DMS 273 treated with DMSO at 0.1 percent for 48 hours (cell line): ENCODE data around the gene CYP19A1.

Experiments used
- DNase-seq: peaks from one replicate; lab custom pipeline; 2025; lab: John Stamatoyannopoulos, UW

CYP19A1 gene

GRCh38 chr15:51359981-51360380 lies 21.6 kb upstream of the CYP19A1 start:
- DNase-seq, result no peak

DNA sequence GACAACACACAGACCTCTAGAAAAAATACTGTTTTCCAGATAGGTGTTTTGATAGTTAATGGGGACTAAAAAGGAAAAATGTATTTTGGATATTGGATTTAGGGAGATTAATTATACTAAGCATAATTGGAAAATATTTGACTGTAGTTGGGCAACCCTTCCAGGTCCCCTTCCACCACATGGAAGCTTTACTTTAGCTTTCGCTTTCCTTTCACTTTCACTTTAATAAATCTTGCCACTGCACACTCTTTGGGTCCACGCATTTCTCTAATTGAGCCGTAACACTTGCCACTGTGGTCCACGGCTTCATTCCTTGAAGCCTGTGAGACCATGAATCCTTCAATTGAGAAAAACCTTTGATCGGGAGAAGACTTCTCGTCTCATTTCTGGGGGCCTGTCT lies 18.6 kb upstream of the CYP19A1 start:
- DNase-seq, result no peak

- no peak for DNase-seq
These were observed 17.8 kb upstream of the CYP19A1 start for GRCh38 chr15:51356147-51356546.

GRCh38 chr15:51355096-51355495 lies 16.7 kb upstream of the CYP19A1 start:
- no peak for DNase-seq

DNA sequence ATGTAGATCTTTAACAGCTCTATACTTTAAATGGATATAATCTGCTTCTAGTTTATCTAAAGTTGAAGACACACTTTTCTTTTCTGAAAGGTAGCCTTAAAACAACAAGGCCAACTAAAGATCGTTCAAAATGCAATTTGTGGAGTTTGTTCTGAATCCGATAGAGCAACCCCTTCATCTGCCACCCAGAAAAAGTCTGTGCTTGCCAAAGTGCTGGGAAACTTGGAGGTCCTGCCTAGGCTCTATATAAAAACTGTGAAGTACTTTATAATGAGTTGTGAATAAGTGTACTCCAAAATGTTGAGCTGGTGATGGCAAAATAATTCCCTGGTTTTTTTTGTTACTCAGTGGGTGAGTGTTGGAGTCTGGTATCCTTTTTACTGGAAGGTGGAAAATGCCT lies 15.6 kb upstream of the CYP19A1 start:
- no peak for DNase-seq

DNA sequence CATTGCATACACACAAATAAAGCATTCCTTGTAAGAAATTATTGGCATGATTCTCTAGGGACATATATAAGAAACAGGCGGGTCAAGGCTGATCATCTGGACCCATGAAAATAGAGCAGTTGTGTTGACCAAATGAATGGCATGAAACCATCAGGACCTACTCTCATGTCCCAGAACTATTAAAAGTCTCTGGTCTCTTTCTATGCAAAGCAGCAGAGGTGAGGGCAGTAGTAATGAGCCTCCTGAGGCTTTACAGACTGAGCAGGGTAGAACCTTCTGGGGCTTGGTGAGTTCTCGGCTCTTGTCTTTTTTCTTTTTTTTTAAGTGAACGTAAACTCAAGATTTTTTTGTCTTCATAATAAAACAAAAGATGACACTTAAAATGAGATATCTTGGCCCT lies 12.3 kb upstream of the CYP19A1 start:
- no peak for DNase-seq

DNA sequence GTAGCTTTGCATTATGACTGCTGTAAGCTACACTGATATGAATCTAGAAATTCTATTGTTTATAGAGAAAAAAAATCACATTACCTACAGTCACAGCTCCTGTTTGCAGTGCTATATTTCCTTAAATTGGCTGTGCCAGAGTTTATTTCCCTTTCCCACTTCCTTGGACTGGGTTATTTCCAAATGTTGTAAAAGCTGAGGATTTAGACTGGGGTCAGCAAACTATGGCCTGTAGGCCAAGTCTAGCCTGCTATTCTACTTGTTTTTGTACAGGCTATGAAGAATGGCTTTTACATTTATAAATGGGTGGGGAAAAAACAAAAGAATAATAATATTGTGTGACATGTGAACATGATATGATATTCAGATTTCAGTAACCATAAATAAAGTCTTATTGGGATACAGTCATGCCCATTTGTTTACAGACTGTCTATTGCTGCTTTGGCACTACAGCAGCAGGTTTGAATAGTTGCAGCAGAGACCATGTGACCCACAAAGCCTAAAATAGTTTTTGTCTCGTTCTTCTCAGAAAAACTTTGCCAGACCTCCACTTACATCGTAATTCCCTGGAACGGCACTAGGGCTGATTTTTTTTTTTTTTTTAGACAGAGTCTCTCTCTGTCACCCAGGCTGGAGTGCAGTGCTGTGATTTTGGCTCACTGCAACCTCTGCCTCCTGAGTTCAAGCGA lies 10.9 kb upstream of the CYP19A1 start:
- no peak for DNase-seq

DNA sequence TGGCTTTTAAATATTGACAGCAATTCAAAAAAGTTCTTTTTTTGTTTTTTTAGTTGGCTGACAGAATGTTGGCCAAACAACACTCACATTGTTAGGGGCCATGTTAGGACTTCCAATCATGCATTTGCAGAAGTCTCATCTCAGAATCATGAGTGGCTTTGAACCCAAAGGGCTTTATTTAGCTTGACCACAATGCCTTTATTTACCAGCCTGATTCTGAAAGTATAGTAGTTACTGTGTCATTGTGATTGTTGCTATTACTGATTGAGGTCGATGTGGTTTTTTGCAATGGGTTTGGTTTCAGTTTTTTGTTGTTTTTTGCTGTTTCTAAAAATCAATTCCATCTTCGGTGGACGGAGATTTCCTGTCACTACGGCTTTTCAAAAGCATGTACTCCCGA lies 10.3 kb upstream of the CYP19A1 start:
- DNase-seq, result no peak

DNA sequence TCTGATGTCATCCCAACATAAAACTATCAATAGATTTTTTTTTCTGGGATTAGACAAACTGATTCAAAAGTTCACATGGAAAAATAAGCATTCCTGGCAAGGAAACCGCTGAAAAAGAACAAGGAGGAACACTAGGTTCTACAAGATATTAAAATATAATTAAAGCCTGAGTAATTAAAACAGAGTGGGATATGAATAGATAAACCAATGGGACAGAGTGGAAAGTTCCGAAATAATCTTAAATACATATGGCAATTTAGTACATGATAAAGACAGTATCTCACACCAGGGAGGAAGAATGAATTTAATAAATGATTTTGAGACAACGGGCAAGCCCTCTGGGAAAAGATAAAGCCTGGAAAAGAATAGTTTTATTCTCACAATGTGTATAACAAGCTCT lies 7.7 kb upstream of the CYP19A1 start:
- no peak for DNase-seq

- no peak for DNase-seq
These were observed 5.1 kb upstream of the CYP19A1 start for GRCh38 chr15:51343466-51343865.

DNA sequence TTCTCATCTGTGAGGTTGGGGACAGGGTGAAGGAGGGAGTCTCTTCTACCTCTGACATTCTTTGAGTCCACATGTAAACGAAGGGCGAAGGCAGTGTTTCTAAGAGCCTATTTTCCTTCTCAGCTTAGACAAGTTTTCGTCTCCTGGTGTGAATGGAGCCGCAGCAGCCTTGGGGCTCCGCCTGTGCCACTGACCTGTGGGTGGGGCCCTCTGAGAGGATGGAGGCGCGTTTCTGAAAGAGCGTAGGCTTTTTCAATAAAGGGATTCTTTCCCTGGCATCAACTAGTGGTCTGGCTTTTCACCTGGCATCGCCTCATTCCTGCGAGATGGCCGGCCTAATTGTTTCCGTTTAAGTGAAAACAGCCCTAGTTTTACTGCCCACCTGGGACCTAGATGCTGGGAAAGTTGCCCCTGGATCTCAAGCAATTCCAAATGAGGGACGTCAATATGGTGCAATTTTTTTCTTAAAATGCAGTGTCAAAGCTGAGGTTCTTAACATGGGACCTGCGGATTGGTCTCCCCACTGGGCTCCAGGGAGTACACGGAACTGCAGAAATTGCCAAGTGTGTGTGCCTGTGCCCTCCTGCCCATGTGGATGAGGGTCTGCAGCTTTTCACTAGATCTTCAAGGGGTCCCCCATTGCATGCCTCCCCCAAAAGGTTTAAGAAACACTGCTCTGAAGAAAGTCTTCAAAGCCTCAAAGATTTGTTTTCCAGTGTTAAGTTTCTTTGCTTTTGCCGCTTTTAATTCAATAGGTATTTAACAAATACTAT lies 4.0 kb upstream of the CYP19A1 start:
- DNase-seq, result no peak

DNA sequence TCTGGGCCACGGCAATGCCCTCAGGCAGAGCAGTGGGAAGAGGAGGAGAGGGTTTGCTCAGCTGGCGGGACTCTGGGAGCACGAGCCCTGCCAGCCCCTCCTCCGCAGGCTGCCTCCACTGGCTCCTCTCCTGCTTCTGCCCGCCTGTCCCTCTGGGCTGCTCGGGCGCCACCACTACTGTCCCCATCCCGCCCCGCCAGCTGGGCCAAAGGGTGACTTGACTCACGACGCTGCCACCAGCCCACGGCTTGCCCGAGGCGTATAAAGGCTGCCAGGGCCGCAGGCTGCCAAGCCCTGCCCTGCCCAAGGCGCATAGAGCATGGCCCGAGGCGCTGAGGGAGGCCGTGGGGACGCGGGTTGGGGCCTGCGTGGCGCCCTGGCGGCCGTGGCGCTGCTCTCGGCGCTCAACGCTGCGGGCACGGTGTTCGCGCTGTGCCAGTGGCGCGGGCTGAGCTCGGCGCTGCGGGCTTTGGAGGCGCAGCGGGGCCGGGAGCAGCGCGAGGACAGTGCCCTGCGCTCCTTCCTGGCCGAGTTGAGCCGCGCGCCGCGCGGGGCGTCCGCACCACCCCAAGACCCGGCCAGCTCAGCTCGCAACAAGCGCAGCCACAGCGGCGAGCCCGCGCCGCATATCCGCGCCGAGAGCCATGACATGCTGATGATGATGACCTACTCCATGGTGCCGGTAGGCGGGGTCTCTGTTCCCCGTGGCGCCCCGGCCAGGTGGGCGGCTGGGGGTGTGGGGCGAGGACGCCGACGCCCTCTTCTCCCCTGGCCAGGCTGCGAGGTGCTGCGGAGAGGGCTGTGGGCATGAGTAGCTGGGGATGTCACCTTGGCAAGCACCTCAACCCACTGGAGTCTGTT lies 3.2 kb upstream of the CYP19A1 start, which contains the start of gene GLDN:
GLDN (plus strand) TSS at position 290 of the 861 bp plus-strand sequence; CDS start at position 320, 30 bp downstream.
- no peak for DNase-seq

DNA sequence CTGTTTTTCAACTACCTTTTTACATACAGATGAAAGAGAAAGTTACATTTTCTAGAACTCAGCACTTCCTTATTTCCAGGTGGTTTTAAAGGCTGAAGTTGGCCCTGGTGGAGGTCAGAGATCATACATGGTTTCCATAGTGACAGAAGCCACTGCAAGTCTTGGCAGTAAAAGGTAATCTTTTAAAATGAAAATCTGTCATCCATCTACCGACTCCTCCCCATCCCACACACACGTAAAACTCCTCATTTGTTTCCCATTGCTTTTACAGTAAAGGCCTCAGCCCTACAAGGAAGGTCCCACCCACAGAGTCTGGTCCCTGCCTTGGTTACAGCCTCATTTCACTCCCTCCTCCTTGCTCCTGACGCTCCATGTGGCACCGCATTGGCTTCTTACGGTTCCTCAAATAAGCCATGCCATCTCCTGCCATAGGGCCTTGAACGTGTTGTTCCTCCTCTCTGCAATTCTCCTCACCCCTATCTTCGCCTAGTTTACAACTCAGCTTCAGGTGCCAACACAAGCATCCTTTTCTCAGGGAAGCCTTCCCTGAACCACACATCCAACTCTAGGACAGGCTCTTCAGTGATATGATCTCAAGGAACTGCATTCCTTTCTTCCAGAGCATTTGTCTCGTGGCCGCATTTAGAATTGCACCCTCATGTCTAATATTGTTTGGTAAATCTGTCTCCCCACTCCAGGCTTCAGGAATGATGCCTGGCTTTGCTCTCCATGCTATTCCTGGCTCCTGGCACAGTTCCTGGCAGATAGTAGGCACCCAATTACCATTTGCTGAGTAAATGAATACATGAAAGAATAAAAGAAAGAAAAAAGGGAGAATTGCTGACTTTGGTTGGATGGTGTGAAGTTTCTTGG lies 2.6 kb downstream of the CYP19A1 start:
- no peak for DNase-seq

DNA sequence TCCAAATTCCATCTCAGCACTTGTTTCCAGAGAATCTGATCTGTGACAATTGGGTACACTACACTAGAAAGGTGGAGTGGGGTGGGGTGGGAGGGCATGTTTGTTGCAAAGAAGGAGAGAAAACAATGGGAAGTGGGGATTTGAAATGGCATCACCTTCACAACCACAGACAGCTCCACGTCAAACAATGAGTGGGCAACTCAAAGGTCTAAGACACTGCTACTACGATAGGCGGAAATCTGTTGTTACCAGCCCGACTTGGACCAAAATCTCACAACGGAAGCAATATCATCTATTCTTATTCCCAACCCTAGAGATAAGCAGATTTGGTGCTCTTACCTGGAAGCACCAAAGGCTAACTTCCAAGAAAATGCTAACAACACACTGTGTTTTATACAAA lies 3.3 kb downstream of the CYP19A1 start:
- DNase-seq, result no peak

- no peak for DNase-seq
These were observed 4.4 kb downstream of the CYP19A1 start for GRCh38 chr15:51334011-51334451.

- DNase-seq, result no peak
These were observed 4.8 kb downstream of the CYP19A1 start for GRCh38 chr15:51333571-51333970.

- no peak for DNase-seq
These were observed 5.9 kb downstream of the CYP19A1 start for GRCh38 chr15:51332206-51333147.

DNA sequence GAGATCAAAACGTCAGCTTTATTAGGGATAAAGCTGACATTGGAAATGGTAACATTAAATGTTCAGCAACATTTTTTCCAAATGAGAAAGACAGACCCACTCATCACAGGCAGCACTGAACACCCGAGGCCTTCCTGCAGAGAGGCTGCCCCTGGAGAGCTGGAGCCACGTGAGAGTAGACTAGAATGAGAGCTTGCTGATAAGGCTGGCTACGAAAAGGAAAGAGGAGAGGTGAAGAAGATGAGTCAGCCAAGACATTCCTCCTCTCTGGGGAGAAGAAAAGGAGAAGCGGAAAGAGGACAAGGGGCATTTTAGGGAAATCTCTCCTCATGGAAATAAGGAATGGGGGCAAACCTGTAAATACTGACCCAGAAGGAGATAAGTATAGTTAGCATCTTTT lies 7.3 kb downstream of the CYP19A1 start:
- no peak for DNase-seq

GRCh38 chr15:51328926-51329325 lies 9.5 kb downstream of the CYP19A1 start:
- DNase-seq, result no peak

DNA sequence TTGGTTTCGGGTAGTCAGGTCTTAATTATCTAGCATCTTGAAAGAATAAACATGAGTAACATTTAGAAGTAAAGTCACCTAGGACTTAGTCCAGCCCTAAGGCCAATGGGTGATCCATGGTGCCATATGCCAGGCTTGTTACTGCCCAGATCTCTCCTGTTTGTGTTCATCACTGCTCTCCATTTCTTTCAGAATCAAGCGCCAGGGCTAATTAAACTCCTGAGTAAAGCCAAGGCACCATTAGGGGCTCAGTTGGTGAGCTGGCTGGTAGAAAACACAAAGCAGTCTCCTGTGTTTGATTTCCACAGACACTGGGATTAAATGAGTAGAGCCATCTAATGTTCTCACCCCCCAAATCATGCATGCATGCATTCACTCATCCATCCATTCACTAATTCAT lies 11.3 kb downstream of the CYP19A1 start:
- DNase-seq, result no peak
